Ascending aorta (tissue), 2 donors: ENCODE results near the gene SGSM2. TPM values are rescaled to one million over a fixed set of nuclear protein-coding genes. Genes with fewer than 3 reads are reported as not detected.

Experiments
- DNase-seq, 2 donors: peaks; one replicate each; pipeline ENCODE4 v3.0.0-alpha.2; 2019; ENCODE audit warnings: low spot score in 2 of 2
- H3K27ac ChIP-seq, 2 donors: fragments of 200-600 bp; sonication (generic); one replicate each; pipeline ENCODE4 v1.5.1; 2016 to 2017; ENCODE audit warnings: mild to moderate bottlenecking in 1 of 2
- H3K27me3 ChIP-seq: fragments of 200-600 bp; sonication (generic); one replicate; pipeline ENCODE4 v1.5.1; 2017
- H3K36me3 ChIP-seq, 2 donors: fragments of 200-600 bp; sonication (generic); one replicate each; pipeline ENCODE4 v1.5.1; 2016
- H3K4me1 ChIP-seq, 2 donors: fragments of 200-600 bp; sonication (generic); one replicate each; pipeline ENCODE4 v1.5.1; 2016 to 2017; ENCODE audit warnings: mild to moderate bottlenecking in 1 of 2
- H3K4me3 ChIP-seq, 2 donors: fragments of 200-600 bp; sonication (generic); one replicate each; pipeline ENCODE4 v1.5.1; 2016 to 2017; ENCODE audit warnings: mild to moderate bottlenecking in 1 of 2
- H3K9me3 ChIP-seq, 2 donors: fragments of 200-600 bp; sonication (generic); one replicate each; pipeline ENCODE4 v1.5.1; 2016
- CTCF ChIP-seq, 3 experiments: fragments of 200-600 bp in 2 of 3; fragments of 450-650 bp in 1 of 3; sonication (generic) in 2 of 3; IDR thresholded peaks; one replicate each; pipeline ENCODE4 v1.5.1; 2016 to 2019; ENCODE audit warnings: antibody characterized with exemption in 3 of 3, mild to moderate bottlenecking in 1 of 3, moderate library complexity in 1 of 3
- intact Hi-C: fragments of 100-400 bp; cut with DNase I; formaldehyde crosslinking; loops from one replicate; pipeline ENCODE4 v1.15.1; 2023
- total RNA-seq: library from RNA; depleted of rRNA; stranded (reverse); fragments of >200 nt; gene quantifications from one replicate; pipeline ENCODE4 v1.1.0, GENCODE V29; 2016

SGSM2 gene
- total RNA-seq, 1 donor from 2014 or later, result 127 TPM

GRCh38 chr17:2387086-2388019 is 50.1 kb downstream of the SGSM2 start:
- H3K27me3 ChIP-seq, result no peaks in the 10 kb centered on the region
- intact Hi-C loops, result no loop called here
- no peak for TF ChIP-seq CTCF (IDR thresholded peaks at IDR 0.05)
- peaks cover 21 to 30% of the 10 kb centered on the region in 2 donors for H3K36me3 ChIP-seq
- H3K4me1 ChIP-seq, result peaks cover 4 to 26% of the 10 kb centered on the region in 2 donors
- DNase-seq, result no peak
- no peak overlapping the region for H3K4me3 ChIP-seq
- H3K9me3 ChIP-seq, result no peaks in the 10 kb centered on the region
- H3K27ac ChIP-seq, result no peak overlapping the region

GRCh38 chr17:2388020-2388682 is 50.9 kb downstream of the SGSM2 start:
- TF ChIP-seq CTCF (IDR thresholded peaks at IDR 0.05), result no peak
- no peak for DNase-seq
- Histone ChIP-seq H3K36me3 (peaks cover 21 to 30% of the 10 kb centered on the region in 2 donors), H3K27me3 (no peaks in the 10 kb centered on the region), H3K9me3 (no peaks in the 10 kb centered on the region), H3K27ac (no peak overlapping the region), H3K4me3 (no peak overlapping the region), H3K4me1 (peaks cover 4 to 22% of the 10 kb centered on the region in 2 donors)
- intact Hi-C loops, result no loop called here

- TF ChIP-seq CTCF (IDR thresholded peaks at IDR 0.05), result no peak
- no peak overlapping the region for H3K27ac ChIP-seq
Measured at GRCh38 chr17:2388683-2389055, 51.4 kb downstream of the SGSM2 start.

GRCh38 chr17:2390199-2390836 is 53.0 kb downstream of the SGSM2 start:
- Histone ChIP-seq H3K36me3 (peaks cover 21 to 28% of the 10 kb centered on the region in 2 donors), H3K4me3 (no peak overlapping the region), H3K4me1 (peaks cover 11 to 37% of the 10 kb centered on the region in 2 donors), H3K9me3 (no peaks in the 10 kb centered on the region), H3K27ac (peak overlapping the region; percentile 75 to 85), H3K27me3 (no peaks in the 10 kb centered on the region)
- intact Hi-C loops, result loop anchor here (5.0 to 10.0 kb wide), 4 partner anchors 88 to 1274 kb away; partner anchors contain the start of genes CLUH, EMC6, HIC1 and SMG6
- TF ChIP-seq CTCF (IDR thresholded peaks at IDR 0.05), result no peak
- no peak for DNase-seq

More at GRCh38 chr17:2388683-2389055, 51.4 kb downstream of the SGSM2 start:
- Histone ChIP-seq H3K4me3 (no peak overlapping the region), H3K27me3 (no peaks in the 10 kb centered on the region), H3K9me3 (no peaks in the 10 kb centered on the region), H3K4me1 (peaks cover 4 to 22% of the 10 kb centered on the region in 2 donors), H3K36me3 (peaks cover 21 to 30% of the 10 kb centered on the region in 2 donors)
- intact Hi-C loops, result no loop called here
- DNase-seq, result no peak

- intact Hi-C loops, result loop anchor here (1.0 to 10.0 kb wide), 6 partner anchors 15 to 1273 kb away; partner anchors contain the start of genes CLUH, EMC6, HIC1 and SMG6
- Histone ChIP-seq H3K27ac (peak overlapping the region; percentile 75 to 85), H3K4me3 (peak overlapping the region; percentile 46 to 68), H3K9me3 (no peaks in the 10 kb centered on the region), H3K27me3 (no peaks in the 10 kb centered on the region), H3K4me1 (peaks cover 22 to 48% of the 10 kb centered on the region in 2 donors), H3K36me3 (peaks cover 14 to 15% of the 10 kb centered on the region in 2 donors)
- no peak for DNase-seq
- TF ChIP-seq CTCF (IDR thresholded peaks at IDR 0.05), result no peak
Measured at GRCh38 chr17:2391597-2392251, 54.4 kb downstream of the SGSM2 start.
